HL-60/S4 treated with retinoic acid at 250 ng/mL for 4 days and 3 days (cell line): ENCODE data around the gene ATXN7L2.

ENCODE experiments used
- in situ Hi-C: fragments of 300-500 bp; cut with MboI; formaldehyde crosslinking; loops from 2 replicates; pipeline ENCODE4 v1.7.0; 2022; ENCODE audit warnings: low sequenced_read_pairs

ATXN7L2 gene

GRCh38 chr1:109476825-109477224 lies 6.9 kb upstream of the ATXN7L2 start:
- in situ Hi-C loops: no loop called here

GRCh38 chr1:109477821-109478220 lies 5.9 kb upstream of the ATXN7L2 start:
- in situ Hi-C loops: no loop called here

GRCh38 chr1:109478806-109479205 lies 4.9 kb upstream of the ATXN7L2 start:
- in situ Hi-C loops: no loop called here

- in situ Hi-C loops: no loop called here
These were observed 4.4 kb upstream of the ATXN7L2 start for GRCh38 chr1:109479311-109479710.

GRCh38 chr1:109479901-109480300 lies 3.8 kb upstream of the ATXN7L2 start:
- in situ Hi-C loops: no loop called here

GRCh38 chr1:109481646-109482045 lies 2.1 kb upstream of the ATXN7L2 start:
- in situ Hi-C loops: no loop called here

- in situ Hi-C loops: no loop called here
These were observed 1.5 kb upstream of the ATXN7L2 start for GRCh38 chr1:109482242-109482641.

GRCh38 chr1:109482791-109483671 lies 674 bp upstream of the ATXN7L2 start:
- in situ Hi-C loops: no loop called here

GRCh38 chr1:109484519-109484975 lies 842 bp downstream of the ATXN7L2 start:
- in situ Hi-C loops: no loop called here

GRCh38 chr1:109485001-109485400 lies 1.3 kb downstream of the ATXN7L2 start:
- in situ Hi-C loops: no loop called here

- in situ Hi-C loops: no loop called here
These were observed 3.6 kb downstream of the ATXN7L2 start for GRCh38 chr1:109487261-109487660.

GRCh38 chr1:109488201-109488600 lies 4.5 kb downstream of the ATXN7L2 start:
- in situ Hi-C loops: no loop called here

GRCh38 chr1:109488696-109489095 lies 5.0 kb downstream of the ATXN7L2 start:
- in situ Hi-C loops: no loop called here

- in situ Hi-C loops: no loop called here
These were observed 6.6 kb downstream of the ATXN7L2 start for GRCh38 chr1:109490029-109490933.

- in situ Hi-C loops: no loop called here
These were observed 7.2 kb downstream of the ATXN7L2 start for GRCh38 chr1:109490934-109491302.

- in situ Hi-C loops: no loop called here
These were observed 7.7 kb downstream of the ATXN7L2 start for GRCh38 chr1:109491372-109491771.

GRCh38 chr1:109492779-109493178 lies 9.1 kb downstream of the ATXN7L2 start:
- in situ Hi-C loops: no loop called here

GRCh38 chr1:109493227-109493626 lies 9.5 kb downstream of the ATXN7L2 start:
- in situ Hi-C loops: no loop called here

GRCh38 chr1:109493805-109494539 lies 10.3 kb downstream of the ATXN7L2 start, which contains the start of gene CYB561D1:
Gene CYB561D1 (plus strand): TSS chr1:109494094. CDS start chr1:109494140, 46 bp downstream.
- in situ Hi-C loops: no loop called here

GRCh38 chr1:109495738-109496137 lies 12.0 kb downstream of the ATXN7L2 start:
- in situ Hi-C loops: loop anchor here (5.0 kb wide), 1 partner anchor 37 kb away; no protein-coding TSS in a partner anchor
